ENCODE measurements around the gene FAM3A.

The FAM3A gene

GRCh38 chrX:154478728-154479622, 37.1 kb downstream of the FAM3A start, which contains the start of gene LAGE3:
Gene LAGE3 (minus strand): TSS chrX:154479281. CDS start chrX:154478915, 366 bp downstream.
- DNase-seq (ENCODE audit: low read depth) = peak; percentile 88

GRCh38 chrX:154477891-154478477, 38.0 kb downstream of the FAM3A start:
- no peak for DNase-seq (ENCODE audit: low read depth)

- no peak for DNase-seq (ENCODE audit: low read depth)
Measured at GRCh38 chrX:154476821-154477220, 39.2 kb downstream of the FAM3A start.

- no peak for DNase-seq (ENCODE audit: low read depth)
Measured at GRCh38 chrX:154473683-154474082, 42.3 kb downstream of the FAM3A start.

GRCh38 chrX:154472685-154473632, 43.1 kb downstream of the FAM3A start:
- no peak for DNase-seq (ENCODE audit: low read depth)

GRCh38 chrX:154471839-154472684, 44.0 kb downstream of the FAM3A start:
- no peak for DNase-seq (ENCODE audit: low read depth)

- no peak for DNase-seq (ENCODE audit: low read depth)
Measured at GRCh38 chrX:154470914-154471568, 45.0 kb downstream of the FAM3A start.

GRCh38 chrX:154470434-154470833, 45.6 kb downstream of the FAM3A start:
- DNase-seq (ENCODE audit: low read depth) = no peak

- DNase-seq (ENCODE audit: low read depth) = no peak
Measured at GRCh38 chrX:154469880-154470279, 46.2 kb downstream of the FAM3A start.

- DNase-seq (ENCODE audit: low read depth) = no peak
Measured at GRCh38 chrX:154469114-154469513, 46.9 kb downstream of the FAM3A start.

GRCh38 chrX:154468217-154468616, 47.8 kb downstream of the FAM3A start:
- DNase-seq (ENCODE audit: low read depth) = no peak

GRCh38 chrX:154467556-154467955, 48.5 kb downstream of the FAM3A start:
- no peak for DNase-seq (ENCODE audit: low read depth)

- DNase-seq (ENCODE audit: low read depth) = no peak
Measured at GRCh38 chrX:154466907-154467306, 49.1 kb downstream of the FAM3A start.

- DNase-seq (ENCODE audit: low read depth) = no peak
Measured at GRCh38 chrX:154466036-154466435, 50.0 kb downstream of the FAM3A start.

GRCh38 chrX:154465601-154466000, 50.4 kb downstream of the FAM3A start:
- DNase-seq (ENCODE audit: low read depth) = no peak

- DNase-seq (ENCODE audit: low read depth) = no peak
Measured at GRCh38 chrX:154464806-154465365, 51.1 kb downstream of the FAM3A start.

GRCh38 chrX:154463611-154464220, 52.3 kb downstream of the FAM3A start:
- no peak for DNase-seq (ENCODE audit: low read depth)

- DNase-seq (ENCODE audit: low read depth) = no peak
Measured at GRCh38 chrX:154462396-154462795, 53.6 kb downstream of the FAM3A start.

GRCh38 chrX:154460326-154460725, 55.7 kb downstream of the FAM3A start:
- no peak for DNase-seq (ENCODE audit: low read depth)

- DNase-seq (ENCODE audit: low read depth) = no peak
Measured at GRCh38 chrX:154459832-154460231, 56.2 kb downstream of the FAM3A start.

Data from activated gamma-delta T cell treated with anti-CD3 and anti-CD28 coated beads, Interleukin-2, amount 50 U/mL, for 16 hours (primary cell).